Keratinocyte (primary cell): Measurements from ENCODE around the gene IWS1. TPM values are rescaled to one million over a fixed set of nuclear protein-coding genes. Genes with fewer than 3 reads are reported as not detected.

Experiments used
- DNase-seq: peaks from one replicate; pipeline ENCODE4 v3.0.0-alpha.2; 2011; ENCODE audit warnings: low read depth, missing footprints, low spot score
- FAIRE-seq: peaks from 2 replicates; lab custom pipeline; 2011; peaks lifted over from hg19 to GRCh38; lab: Jason Lieb, UNC
- H2AFZ ChIP-seq: 2 replicates; pipeline ENCODE4 v1.6.0; 2012; ENCODE audit warnings: low read length, control low read depth, inconsistent platforms; ENCODE audit not compliant: control insufficient read depth
- H3K27ac ChIP-seq: 2 replicates; pipeline ENCODE4 v1.5.1; 2011; ENCODE audit warnings: low read length; ENCODE audit not compliant: control insufficient read depth, insufficient read depth
- H3K27me3 ChIP-seq: 3 replicates; pipeline ENCODE4 v1.6.0; 2011; ENCODE audit warnings: low read length; ENCODE audit not compliant: control insufficient read depth, insufficient read depth; ENCODE audit errors: extremely low read depth
- H3K36me3 ChIP-seq, 2 experiments: 2 replicates in 1 of 2; 3 replicates in 1 of 2; pipeline ENCODE4 v1.5.1; 2011; ENCODE audit warnings: low read length in 2 of 2, mild to moderate bottlenecking in 1 of 2; ENCODE audit not compliant: control insufficient read depth in 2 of 2, insufficient read depth in 2 of 2; ENCODE audit errors: extremely low read depth in 1 of 2
- H3K4me1 ChIP-seq: 3 replicates; pipeline ENCODE4 v1.5.1; 2011; ENCODE audit warnings: low read length; ENCODE audit not compliant: control insufficient read depth, insufficient read depth; ENCODE audit errors: extremely low read depth
- H3K4me2 ChIP-seq: 3 replicates; pipeline ENCODE4 v1.6.0; 2011; ENCODE audit warnings: low read depth, low read length; ENCODE audit not compliant: control insufficient read depth, insufficient read depth; ENCODE audit errors: extremely low read depth
- H3K4me3 ChIP-seq, 3 experiments: fragments of 200-600 bp in 1 of 3; sonication (generic) in 1 of 3; 2 replicates in 2 of 3; 3 replicates in 1 of 3; pipeline ENCODE4 v1.5.1; 2011 to 2016; ENCODE audit warnings: low read length in 3 of 3, mild to moderate bottlenecking in 3 of 3, control low read depth in 2 of 3, inconsistent platforms in 1 of 3, low read depth in 1 of 3, mixed read lengths in 1 of 3, mixed run types in 1 of 3, moderate library complexity in 1 of 3; ENCODE audit not compliant: control insufficient read depth in 2 of 3, insufficient read depth in 2 of 3; ENCODE audit errors: extremely low read depth in 1 of 3
- H3K79me2 ChIP-seq: 2 replicates; pipeline ENCODE4 v1.6.0; 2012; ENCODE audit warnings: low read length; ENCODE audit not compliant: control insufficient read depth, insufficient read depth
- H3K9ac ChIP-seq: 3 replicates; pipeline ENCODE4 v1.6.0; 2011; ENCODE audit warnings: low read length; ENCODE audit not compliant: control insufficient read depth, insufficient read depth; ENCODE audit errors: extremely low read depth
- H3K9me1 ChIP-seq: 3 replicates; pipeline ENCODE4 v1.6.0; 2011; ENCODE audit warnings: low read length; ENCODE audit not compliant: control insufficient read depth, insufficient read depth; ENCODE audit errors: extremely low read depth
- H3K9me3 ChIP-seq: 2 replicates; pipeline ENCODE4 v1.5.1; 2012; ENCODE audit warnings: low read depth, low read length; ENCODE audit not compliant: control insufficient read depth
- H4K20me1 ChIP-seq: 3 replicates; pipeline ENCODE4 v1.6.0; 2011; ENCODE audit warnings: low read length; ENCODE audit not compliant: control insufficient read depth, insufficient read depth; ENCODE audit errors: extremely low read depth
- CTCF ChIP-seq, 3 experiments: IDR thresholded peaks in 1 of 3; conservative IDR thresholded peaks in 1 of 3; optimal IDR thresholded peaks in 1 of 3; 2 replicates in 2 of 3; 3 replicates in 1 of 3; pipeline versions ENCODE3 to v1.5.1; 2011; ENCODE audit warnings: low read length in 3 of 3, mild to moderate bottlenecking in 3 of 3, moderate library complexity in 2 of 3, control low read depth in 1 of 3, inconsistent platforms in 1 of 3; ENCODE audit not compliant: insufficient read depth in 2 of 3; ENCODE audit errors: extremely low read depth in 1 of 3
- EZH2 ChIP-seq: IDR thresholded peaks from one replicate; pipeline ENCODE4 v1.6.1; 2012; ENCODE audit warnings: inconsistent platforms, mild to moderate bottlenecking, low read length, moderate library complexity
- dilution Hi-C: fragments of 300-500 bp; cut with MboI; formaldehyde crosslinking; loops from one replicate; pipeline ENCODE4 v1.7.0; 2020; ENCODE audit warnings: low sequenced_read_pairs; ENCODE audit not compliant: extremely low pct_ligation_motif_present
- polyA plus RNA-seq, 5 experiments: library from polyadenylated mRNA; depleted of rRNA in 3 of 5; stranded (reverse) in 3 of 5; stranded (forward) in 1 of 5; unstranded in 1 of 5; fragments of >200 nt; gene quantifications; 1 replicate in 1 of 5; 2 replicates in 3 of 5; 3 replicates in 1 of 5; pipeline versions ENCODE4 v1.2.1 to v1.2.3, GENCODE V29; 2011 to 2012; ENCODE audit warnings: missing spikeins in 2 of 5, low read depth in 1 of 5, low replicate concordance in 1 of 5

The IWS1 gene
- polyA plus RNA-seq, 1 donor (not counting 4 experiments of a cell fraction or from before 2014, with no cell fraction given) = 52.0 TPM

- FAIRE-seq (no peak), DNase-seq (no peak)
- H3K4me3 ChIP-seq = no peak overlapping the region
- H3K36me3 ChIP-seq = peaks cover 20 to 30% of the 10 kb centered on the region in 2 experiments
- H3K9me1 ChIP-seq = no peaks in the 10 kb centered on the region
- TF ChIP-seq CTCF (optimal IDR thresholded peaks at IDR 0.05 in 1 of 3, IDR thresholded peaks at IDR 0.05 in 1 of 3, conservative IDR thresholded peaks at IDR 0.05 in 1 of 3; ENCODE audit: extremely low read depth in 1 of 3, insufficient read depth in 2 of 3, low read length in 3 of 3) = no peak
- TF ChIP-seq EZH2 = no peak
- no peaks in the 10 kb centered on the region for H3K9me3 ChIP-seq
- H3K4me1 ChIP-seq = no peaks in the 10 kb centered on the region
- H3K9ac ChIP-seq = no peak overlapping the region
- H3K79me2 ChIP-seq = peaks cover 2% of the 10 kb centered on the region
- dilution Hi-C loops = no loop called here
- H3K4me2 ChIP-seq = no peak overlapping the region
- no peaks in the 10 kb centered on the region for H4K20me1 ChIP-seq
- no peak overlapping the region for H3K27ac ChIP-seq
- H3K27me3 ChIP-seq = no peaks in the 10 kb centered on the region
- H2AFZ ChIP-seq = no peak overlapping the region
Measured at GRCh38 chr2:127498386-127498785, 27.9 kb downstream of the IWS1 start.

GRCh38 chr2:127490283-127490682 is 36.0 kb downstream of the IWS1 start:
- no peak for DNase-seq
- dilution Hi-C loops = no loop called here
- Histone ChIP-seq H3K9ac (no peak overlapping the region), H3K27ac (no peak overlapping the region), H3K4me1 (no peaks in the 10 kb centered on the region), H3K27me3 (no peaks in the 10 kb centered on the region), H3K36me3 (peaks cover 26 to 42% of the 10 kb centered on the region in 2 experiments), H4K20me1 (no peaks in the 10 kb centered on the region), H3K79me2 (no peaks in the 10 kb centered on the region), H3K9me1 (no peaks in the 10 kb centered on the region), H3K4me3 (no peak overlapping the region), H3K9me3 (no peaks in the 10 kb centered on the region), H3K4me2 (no peak overlapping the region), H2AFZ (no peak overlapping the region)
- FAIRE-seq = no peak
- TF ChIP-seq EZH2 = no peak
- TF ChIP-seq CTCF (optimal IDR thresholded peaks at IDR 0.05 in 1 of 3, IDR thresholded peaks at IDR 0.05 in 1 of 3, conservative IDR thresholded peaks at IDR 0.05 in 1 of 3; ENCODE audit: extremely low read depth in 1 of 3, insufficient read depth in 2 of 3, low read length in 3 of 3) = no peak
